ENCODE measurements around the gene FRMD4A.

The FRMD4A gene

GRCh38 chr10:13665516-13666262, 665.0 kb downstream of the FRMD4A start:
- no peaks in the 10 kb centered on the region for H3K79me2 ChIP-seq (ENCODE audit: insufficient read depth, low read length)
- H3K4me3 ChIP-seq (ENCODE audit: low read depth in 1 of 2, low read length in 2 of 2) = no peak overlapping the region
- DNase-seq = no peak
- H3K9ac ChIP-seq (ENCODE audit: low read depth, low read length) = no peak overlapping the region
- no peaks in the 10 kb centered on the region for H3K27me3 ChIP-seq (ENCODE audit: insufficient read depth, low read length, poor library complexity)
- TF ChIP-seq EZH2 (IDR thresholded peaks at IDR 0.05; ENCODE audit: borderline replicate concordance, low read depth, low read length, severe bottlenecking) = no peak
- TF ChIP-seq, protein P1, sequence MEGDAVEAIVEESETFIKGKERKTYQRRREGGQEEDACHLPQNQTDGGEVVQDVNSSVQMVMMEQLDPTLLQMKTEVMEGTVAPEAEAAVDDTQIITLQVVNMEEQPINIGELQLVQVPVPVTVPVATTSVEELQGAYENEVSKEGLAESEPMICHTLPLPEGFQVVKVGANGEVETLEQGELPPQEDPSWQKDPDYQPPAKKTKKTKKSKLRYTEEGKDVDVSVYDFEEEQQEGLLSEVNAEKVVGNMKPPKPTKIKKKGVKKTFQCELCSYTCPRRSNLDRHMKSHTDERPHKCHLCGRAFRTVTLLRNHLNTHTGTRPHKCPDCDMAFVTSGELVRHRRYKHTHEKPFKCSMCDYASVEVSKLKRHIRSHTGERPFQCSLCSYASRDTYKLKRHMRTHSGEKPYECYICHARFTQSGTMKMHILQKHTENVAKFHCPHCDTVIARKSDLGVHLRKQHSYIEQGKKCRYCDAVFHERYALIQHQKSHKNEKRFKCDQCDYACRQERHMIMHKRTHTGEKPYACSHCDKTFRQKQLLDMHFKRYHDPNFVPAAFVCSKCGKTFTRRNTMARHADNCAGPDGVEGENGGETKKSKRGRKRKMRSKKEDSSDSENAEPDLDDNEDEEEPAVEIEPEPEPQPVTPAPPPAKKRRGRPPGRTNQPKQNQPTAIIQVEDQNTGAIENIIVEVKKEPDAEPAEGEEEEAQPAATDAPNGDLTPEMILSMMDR (IDR thresholded peaks at IDR 0.05; ENCODE audit: borderline replicate concordance, extremely low read depth, low read length, poor library complexity, severe bottlenecking) = no peak
- peaks cover 83% of the 10 kb centered on the region for H3K36me3 ChIP-seq (ENCODE audit: insufficient read depth, low read length)
- no peak overlapping the region for H3K4me2 ChIP-seq (ENCODE audit: insufficient read depth, low read length)
- H3K27ac ChIP-seq (ENCODE audit: low read length) = no peak overlapping the region
- H4K20me1 ChIP-seq (ENCODE audit: insufficient read depth, low read length) = peaks cover 3% of the 10 kb centered on the region; the same call in 1 of the 2 replicates
- no peak for ATAC-seq (ENCODE audit: insufficient read depth, low read depth)
- peaks cover under 1% of the 10 kb centered on the region for H3K4me1 ChIP-seq (ENCODE audit: insufficient read depth, low read length)
- no peak overlapping the region for H2AFZ ChIP-seq (ENCODE audit: low read depth, low read length)
- H3K9me3 ChIP-seq (ENCODE audit: insufficient read depth, low read length, severe bottlenecking) = no peaks in the 10 kb centered on the region

GRCh38 chr10:13661256-13661655, 669.5 kb downstream of the FRMD4A start:
- H3K27me3 ChIP-seq (ENCODE audit: insufficient read depth, low read length, poor library complexity) = no peaks in the 10 kb centered on the region
- no peaks in the 10 kb centered on the region; the same call in 1 of the 2 replicates for H4K20me1 ChIP-seq (ENCODE audit: insufficient read depth, low read length)
- H3K9ac ChIP-seq (ENCODE audit: low read depth, low read length) = no peak overlapping the region
- H3K9me3 ChIP-seq (ENCODE audit: insufficient read depth, low read length, severe bottlenecking) = no peaks in the 10 kb centered on the region
- ATAC-seq (ENCODE audit: insufficient read depth, low read depth) (no peak), DNase-seq (no peak)
- no peak overlapping the region for H3K4me3 ChIP-seq (ENCODE audit: low read depth in 1 of 2, low read length in 2 of 2)
- H3K36me3 ChIP-seq (ENCODE audit: insufficient read depth, low read length) = peaks cover 80% of the 10 kb centered on the region
- H3K79me2 ChIP-seq (ENCODE audit: insufficient read depth, low read length) = no peaks in the 10 kb centered on the region
- TF ChIP-seq EZH2 (IDR thresholded peaks at IDR 0.05; ENCODE audit: borderline replicate concordance, low read depth, low read length, severe bottlenecking) = no peak
- TF ChIP-seq, protein P1 (IDR thresholded peaks at IDR 0.05; ENCODE audit: borderline replicate concordance, extremely low read depth, low read length, poor library complexity, severe bottlenecking) = no peak
- 0 out of 2 replicates have a peak overlapping the region, but pooled peaks have one; percentile 11 for H3K27ac ChIP-seq (ENCODE audit: low read length)
- peaks cover 7% of the 10 kb centered on the region for H3K4me1 ChIP-seq (ENCODE audit: insufficient read depth, low read length)
- H3K4me2 ChIP-seq (ENCODE audit: insufficient read depth, low read length) = no peak overlapping the region
- no peak overlapping the region for H2AFZ ChIP-seq (ENCODE audit: low read depth, low read length)

- H3K36me3 ChIP-seq (ENCODE audit: insufficient read depth, low read length) = peaks cover 80% of the 10 kb centered on the region
Observed at GRCh38 chr10:13660551-13660920, 670.2 kb downstream of the FRMD4A start.

More at GRCh38 chr10:13660551-13660920, 670.2 kb downstream of the FRMD4A start:
- no peak for DNase-seq
- Histone ChIP-seq H3K9ac (ENCODE audit: low read depth, low read length) (no peak overlapping the region), H3K9me3 (ENCODE audit: insufficient read depth, low read length, severe bottlenecking) (no peaks in the 10 kb centered on the region), H3K79me2 (ENCODE audit: insufficient read depth, low read length) (no peaks in the 10 kb centered on the region), H3K4me3 (ENCODE audit: low read depth in 1 of 2, low read length in 2 of 2) (no peak overlapping the region), H3K27ac (ENCODE audit: low read length) (peak overlapping the region; percentile 64), H3K27me3 (ENCODE audit: insufficient read depth, low read length, poor library complexity) (no peaks in the 10 kb centered on the region), H3K4me1 (ENCODE audit: insufficient read depth, low read length) (peaks cover 7% of the 10 kb centered on the region), H3K4me2 (ENCODE audit: insufficient read depth, low read length) (no peak overlapping the region), H2AFZ (ENCODE audit: low read depth, low read length) (no peak overlapping the region), H4K20me1 (ENCODE audit: insufficient read depth, low read length) (no peaks in the 10 kb centered on the region; the same call in 1 of the 2 replicates)
- ATAC-seq (ENCODE audit: insufficient read depth, low read depth) = no peak
- TF ChIP-seq, protein P1 (IDR thresholded peaks at IDR 0.05; ENCODE audit: borderline replicate concordance, extremely low read depth, low read length, poor library complexity, severe bottlenecking) = no peak
- TF ChIP-seq EZH2 (IDR thresholded peaks at IDR 0.05; ENCODE audit: borderline replicate concordance, low read depth, low read length, severe bottlenecking) = no peak
